CD4-positive, alpha-beta T cell treated with Interleukin-1 beta for 1 hour (primary cell): ENCODE data around the gene PHACTR3.

Experiments used
- DNase-seq, 2 donors: peaks; one replicate each; pipeline ENCODE4 v3.0.0-alpha.2; 2020 to 2022

Gene PHACTR3

GRCh38 chr20:59648466-59649070 lies 44.2 kb downstream of the PHACTR3 start:
- DNase-seq = no peak

DNA sequence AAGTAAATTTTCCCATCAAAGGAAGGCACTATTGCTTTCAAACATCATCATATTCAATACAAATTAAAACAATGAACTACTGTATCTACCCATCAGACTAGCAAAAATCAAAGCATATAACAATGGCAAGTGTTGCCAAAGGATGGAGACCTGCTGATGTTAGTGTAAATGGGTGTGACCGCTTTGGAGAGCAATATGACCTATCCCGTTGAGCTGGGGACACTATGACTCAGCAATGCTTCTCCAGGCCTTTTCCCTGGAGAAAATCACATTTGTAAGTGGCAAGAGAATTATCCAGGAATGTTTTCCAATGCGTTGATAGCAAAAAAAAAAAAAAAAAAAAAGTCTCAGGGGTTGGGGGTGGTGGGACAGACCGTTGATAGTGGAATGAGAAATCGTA lies 46.1 kb downstream of the PHACTR3 start:
- DNase-seq = no peak

- DNase-seq = no peak
Observed at GRCh38 chr20:59652381-59652780, 48.0 kb downstream of the PHACTR3 start.

GRCh38 chr20:59656417-59656816 lies 52.1 kb downstream of the PHACTR3 start:
- no peak for DNase-seq

DNA sequence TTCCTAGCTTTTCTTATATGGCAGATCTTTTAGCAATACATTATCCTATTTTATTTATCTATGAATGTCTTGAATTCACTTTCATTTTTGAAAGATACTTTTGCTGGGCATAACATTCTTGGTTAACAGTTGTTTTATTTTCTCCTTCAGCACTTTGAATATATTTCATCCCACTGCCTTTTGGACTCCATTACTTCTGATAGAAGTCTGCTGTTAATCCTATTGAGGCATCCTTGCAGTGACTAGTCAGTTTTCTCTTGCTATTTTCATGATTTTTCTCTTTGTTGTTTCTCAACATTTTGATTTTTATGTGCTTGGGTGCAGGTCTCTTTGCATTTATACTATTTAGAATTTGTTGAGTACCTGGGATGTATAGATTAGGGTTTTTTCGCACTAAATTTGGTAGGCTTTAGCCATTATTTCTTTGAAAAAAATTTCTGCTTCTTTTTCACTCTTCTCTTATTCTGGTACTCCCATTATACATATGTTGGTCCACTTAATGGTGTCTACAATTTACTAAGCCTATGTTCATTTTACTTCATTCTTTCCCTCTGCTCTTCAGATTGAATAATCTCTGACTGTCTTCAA lies 53.2 kb downstream of the PHACTR3 start:
- no peak for DNase-seq

DNA sequence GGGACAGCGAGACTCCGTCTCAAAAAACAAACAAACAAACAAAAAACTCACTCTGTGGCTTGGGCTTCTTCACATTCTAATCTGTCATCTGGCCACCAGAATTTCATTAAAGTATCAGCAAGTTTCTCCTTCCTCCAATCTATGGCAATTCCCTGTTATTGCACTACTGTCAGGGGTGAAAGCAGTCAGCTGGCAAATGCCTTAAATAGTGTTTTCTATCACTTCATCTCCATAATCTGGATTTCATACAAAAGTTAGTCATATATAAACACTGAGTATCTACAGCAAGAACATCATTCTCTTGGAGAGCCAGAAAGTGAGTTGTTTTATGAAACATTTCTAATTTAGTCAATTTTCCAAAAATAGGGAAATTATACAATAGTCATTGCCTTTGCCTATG lies 56.1 kb downstream of the PHACTR3 start:
- DNase-seq = no peak

DNA sequence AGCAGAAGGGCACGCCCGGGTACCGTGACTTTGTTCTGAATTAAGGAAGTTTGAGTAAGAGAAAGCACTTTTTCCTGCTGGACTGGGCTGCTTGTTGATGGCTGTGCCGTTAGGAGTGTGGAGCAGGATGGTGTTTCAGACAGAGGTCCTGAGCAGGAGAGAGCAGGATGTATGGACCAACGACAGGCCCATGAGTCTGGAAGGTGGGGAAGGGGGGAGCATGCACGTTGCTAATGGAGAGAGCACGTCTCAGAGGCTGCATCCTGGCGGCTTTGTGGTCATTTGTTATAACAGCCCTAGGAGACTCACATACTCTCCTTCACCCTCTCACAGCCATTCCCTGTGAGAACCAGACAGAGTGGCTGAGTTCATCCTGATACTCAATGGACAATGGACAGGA lies 56.8 kb downstream of the PHACTR3 start:
- DNase-seq = no peak

GRCh38 chr20:59661621-59662020 lies 57.3 kb downstream of the PHACTR3 start:
- DNase-seq = no peak

GRCh38 chr20:59662161-59662560 lies 57.8 kb downstream of the PHACTR3 start:
- no peak for DNase-seq

- no peak for DNase-seq
Observed at GRCh38 chr20:59662856-59663512, 58.6 kb downstream of the PHACTR3 start.

DNA sequence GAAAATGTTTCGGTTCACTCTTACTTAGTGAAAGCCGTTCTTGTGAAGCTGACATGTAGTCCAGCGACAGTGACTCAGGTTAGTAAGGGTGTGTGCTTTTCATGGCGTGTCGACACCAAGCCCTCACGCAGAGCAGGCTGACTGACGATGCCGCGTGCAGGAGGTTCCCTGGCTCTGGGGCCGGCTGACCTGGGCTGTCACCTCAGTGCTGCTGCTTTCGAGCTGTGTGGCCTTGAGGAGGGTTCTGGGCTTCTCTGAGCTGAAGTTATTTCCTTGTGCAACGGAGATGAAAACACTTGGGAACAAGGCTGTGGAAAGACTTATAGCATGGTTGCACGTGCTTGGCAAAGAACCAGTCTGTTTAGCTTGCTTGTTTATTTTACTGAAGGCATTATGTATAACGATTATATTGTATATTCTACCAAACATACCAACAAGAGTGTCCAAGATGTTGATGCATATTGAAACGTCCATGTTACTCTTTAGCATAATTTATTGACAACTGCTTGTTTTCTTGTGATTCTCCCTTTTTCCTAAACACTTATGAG lies 59.2 kb downstream of the PHACTR3 start:
- DNase-seq = no peak

DNA sequence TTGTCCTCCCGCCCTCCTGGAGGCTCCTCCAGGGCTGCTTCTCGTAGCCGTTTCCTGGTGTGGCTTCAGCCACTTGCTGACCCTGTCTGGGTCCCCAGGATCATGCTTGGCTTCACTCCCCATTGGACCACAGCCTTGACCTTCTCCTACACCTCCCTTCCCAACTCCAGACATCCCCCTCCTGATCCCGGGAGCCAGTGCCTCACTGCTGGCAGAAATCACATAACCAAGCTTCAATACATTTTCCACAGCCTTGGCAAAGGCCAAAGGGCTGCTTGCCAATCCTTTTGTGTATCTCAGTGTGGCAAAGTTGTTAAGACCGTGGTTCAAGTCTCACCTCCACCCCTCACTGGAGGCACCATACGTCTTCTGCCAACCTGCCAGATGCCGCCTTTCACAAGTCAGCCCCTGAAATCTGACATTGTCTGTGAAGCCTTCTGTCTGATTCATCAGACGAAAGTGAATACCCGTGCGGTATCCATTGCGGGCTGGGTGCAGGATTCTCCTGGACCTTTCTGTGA lies 60.1 kb downstream of the PHACTR3 start:
- no peak for DNase-seq

DNA sequence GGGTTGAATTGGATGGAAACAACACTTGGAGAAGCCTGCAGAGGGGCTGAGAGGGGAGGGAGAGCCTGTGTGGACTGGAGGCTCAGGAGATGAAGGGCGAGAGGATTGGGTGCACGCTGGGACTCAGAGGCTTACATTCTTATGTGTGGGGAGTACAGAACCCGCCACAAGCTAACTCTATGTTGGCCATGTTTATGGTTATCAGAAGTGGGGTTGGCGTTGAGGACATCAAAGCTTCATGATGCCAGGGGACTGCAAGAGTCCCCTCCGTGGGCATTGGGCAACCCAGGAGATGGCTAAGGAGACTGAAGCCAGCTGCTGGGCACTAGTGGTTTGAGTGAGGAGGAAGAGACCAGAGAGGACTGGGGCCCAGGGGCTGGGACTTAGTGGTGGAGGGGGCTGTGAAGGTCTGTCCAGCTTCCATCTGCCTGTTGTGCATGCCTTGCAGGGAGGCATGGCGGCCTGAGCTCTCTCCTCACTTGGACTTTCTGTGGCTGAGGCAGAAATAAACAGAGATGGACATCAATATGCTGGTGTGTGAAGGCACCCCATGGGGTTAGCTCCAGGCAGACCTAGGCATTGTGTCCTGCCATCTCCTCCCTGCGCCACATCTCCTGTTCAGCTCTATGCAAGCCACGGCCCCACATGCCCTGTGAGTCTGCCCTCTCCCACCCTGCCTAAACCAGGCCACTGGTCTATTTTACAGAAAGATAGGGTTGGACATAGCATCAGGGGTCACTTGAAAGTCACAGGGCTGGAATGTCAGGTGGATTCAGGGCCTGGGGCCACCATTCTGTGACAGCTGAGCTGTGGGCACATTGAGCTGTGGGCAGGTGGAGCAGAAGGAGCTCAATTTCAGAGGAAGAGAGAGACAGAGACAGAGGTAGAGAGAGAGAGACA lies 61.6 kb downstream of the PHACTR3 start:
- no peak for DNase-seq

GRCh38 chr20:59666586-59666985 lies 62.2 kb downstream of the PHACTR3 start:
- DNase-seq = no peak

GRCh38 chr20:59667131-59667530 lies 62.8 kb downstream of the PHACTR3 start:
- DNase-seq = no peak

DNA sequence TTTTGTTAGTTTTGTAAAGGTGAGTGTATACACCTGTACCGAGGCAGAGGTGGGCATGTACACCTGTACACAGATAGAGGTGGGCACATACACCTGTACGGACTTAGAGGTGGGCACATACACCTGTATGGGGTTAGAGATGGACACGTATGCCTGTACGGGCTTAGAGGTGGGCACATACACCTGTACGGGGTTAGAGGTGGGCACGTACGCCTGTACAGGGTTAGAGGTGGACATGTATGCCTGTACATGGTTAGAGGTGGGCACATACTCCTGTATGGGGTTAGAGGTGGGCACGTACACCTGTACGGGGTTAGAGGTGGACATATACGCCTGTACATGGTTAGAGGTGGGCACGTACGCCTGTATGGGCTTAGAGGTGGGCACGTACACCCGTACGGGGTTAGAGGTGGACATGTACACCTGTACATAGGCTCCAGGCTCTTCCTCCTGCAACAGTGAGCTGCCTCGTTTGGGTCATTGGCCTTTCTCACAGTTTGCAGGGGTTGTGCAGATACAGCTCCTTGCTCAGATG lies 63.7 kb downstream of the PHACTR3 start:
- DNase-seq = no peak

DNA sequence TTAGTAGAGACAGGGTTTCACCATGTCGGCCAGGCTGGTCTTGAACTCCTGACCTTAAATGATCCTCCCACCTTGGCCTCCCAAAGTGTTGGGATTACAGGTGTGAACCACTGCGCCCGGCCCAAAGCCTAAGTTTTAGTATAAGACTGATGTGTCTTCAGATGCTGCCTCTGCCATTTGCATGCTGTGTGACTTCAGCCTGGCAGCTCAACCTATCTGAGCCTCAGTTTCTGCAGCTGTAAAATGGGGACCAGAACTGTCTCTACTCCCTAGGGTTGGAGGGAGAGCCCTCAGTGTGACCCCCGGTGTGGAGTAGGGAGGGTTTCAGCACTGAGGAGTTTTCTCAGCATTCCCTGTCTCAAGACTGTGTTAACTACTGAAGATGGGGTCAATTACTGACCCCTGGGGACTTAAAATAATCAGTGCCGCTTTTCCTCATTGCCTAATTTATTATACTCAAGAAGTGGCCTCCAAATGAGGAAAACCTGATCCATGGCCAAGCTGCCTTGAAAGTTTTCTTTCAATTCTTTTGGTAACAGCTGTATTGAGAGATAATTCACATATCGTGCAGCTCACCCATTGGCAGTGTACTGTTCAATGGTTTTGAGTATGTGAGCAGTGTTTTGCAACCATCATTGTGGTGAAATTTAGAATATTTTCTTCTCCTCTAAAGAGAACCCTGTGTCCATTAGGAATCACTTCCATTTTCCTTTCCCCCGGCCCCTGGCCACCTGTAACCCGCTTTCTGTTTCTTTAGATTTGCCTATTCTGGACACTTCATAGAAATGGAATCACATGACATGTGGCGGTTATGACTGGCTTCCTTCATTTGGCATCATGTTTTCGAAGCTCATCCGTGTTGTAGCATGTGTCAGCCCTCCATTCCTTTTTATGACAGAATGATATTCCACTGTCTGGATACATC lies 64.8 kb downstream of the PHACTR3 start:
- DNase-seq = no peak

DNA sequence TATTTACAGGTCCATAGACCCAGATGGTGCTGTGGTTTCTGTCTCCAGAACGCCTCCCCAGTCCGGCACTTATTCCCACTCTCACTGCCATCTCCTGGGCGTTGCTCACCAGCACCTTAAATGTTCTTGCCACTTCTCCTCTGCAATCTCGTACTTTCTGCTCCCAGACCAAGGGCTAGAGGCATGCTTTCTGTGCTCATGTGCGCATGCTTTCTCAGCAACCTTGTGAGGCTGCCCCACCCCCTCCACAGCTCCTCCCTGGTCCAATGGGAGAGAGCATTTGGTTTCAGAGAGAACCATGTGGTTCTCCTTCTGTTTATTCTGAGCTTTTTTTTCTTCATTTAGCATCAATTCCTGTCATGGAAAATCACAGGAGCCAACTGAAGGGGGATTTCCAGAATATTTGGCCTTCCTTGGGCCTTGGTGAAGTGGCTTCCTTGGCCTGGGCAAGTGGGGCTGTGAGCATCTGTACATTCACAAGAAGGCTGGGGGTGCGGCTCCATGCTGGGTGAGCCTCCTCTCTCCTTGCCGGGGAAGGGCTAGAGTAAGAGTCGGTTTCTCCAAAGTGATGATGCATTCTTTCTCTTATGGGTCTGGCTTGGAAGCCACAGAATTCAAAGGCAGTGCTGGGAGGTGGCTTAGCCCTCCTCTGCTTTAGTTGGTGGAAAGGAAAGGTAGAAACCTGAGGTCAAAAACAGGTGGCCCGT lies 66.6 kb downstream of the PHACTR3 start:
- DNase-seq = no peak

- no peak for DNase-seq
Observed at GRCh38 chr20:59671661-59672471, 67.5 kb downstream of the PHACTR3 start.

DNA sequence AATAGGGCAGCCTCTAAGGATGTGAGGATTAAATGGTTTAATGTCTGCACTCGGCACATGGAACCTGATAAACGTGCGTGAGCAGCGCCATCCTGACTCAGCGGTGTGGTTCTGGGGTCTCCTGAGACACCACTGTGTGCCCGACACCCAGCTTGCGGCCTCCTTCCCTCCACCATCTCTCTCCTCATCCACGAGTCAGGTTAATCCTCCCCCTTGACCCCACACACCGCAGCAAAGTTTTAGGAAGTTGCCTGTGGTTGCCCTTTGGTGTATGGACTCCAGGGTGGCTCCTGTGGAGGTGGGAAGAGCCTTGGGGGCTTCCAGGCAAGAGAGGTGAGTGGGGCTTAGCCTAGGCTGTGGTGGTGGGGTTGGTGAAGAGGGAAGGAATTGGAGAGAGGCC lies 68.2 kb downstream of the PHACTR3 start:
- no peak for DNase-seq
